ENCODE data around the gene TTC21A. TPM values are rescaled to one million over a fixed set of nuclear protein-coding genes. Genes with fewer than 3 reads are reported as not detected.

Gene TTC21A
- total and polyA plus RNA-seq, 10 of the 15 experiments (the other 5 are each of a cell fraction or from before 2014, with no cell fraction given): 0.62 to 3.2 (median 1.2) TPM

DNA sequence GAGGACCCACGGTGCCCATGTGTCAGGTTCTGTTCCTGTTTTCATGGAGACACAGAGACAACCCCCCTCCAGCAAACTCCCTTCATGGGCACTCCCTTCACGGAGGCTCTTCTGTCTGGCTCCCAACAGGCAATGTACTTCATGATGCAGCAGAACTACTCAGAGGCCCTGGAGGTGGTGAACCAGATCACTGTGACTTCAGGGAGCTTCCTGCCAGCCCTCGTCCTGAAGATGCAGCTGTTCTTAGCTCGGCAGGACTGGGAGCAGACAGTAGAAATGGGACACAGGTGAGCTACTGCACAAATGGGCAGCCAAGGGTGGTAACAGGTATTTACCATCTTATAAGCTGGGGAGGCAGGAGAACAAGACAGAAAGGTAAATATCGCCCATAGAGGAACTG lies 7.0 kb downstream of the TTC21A start (continued):
- TF ChIP-seq, protein P1, sequence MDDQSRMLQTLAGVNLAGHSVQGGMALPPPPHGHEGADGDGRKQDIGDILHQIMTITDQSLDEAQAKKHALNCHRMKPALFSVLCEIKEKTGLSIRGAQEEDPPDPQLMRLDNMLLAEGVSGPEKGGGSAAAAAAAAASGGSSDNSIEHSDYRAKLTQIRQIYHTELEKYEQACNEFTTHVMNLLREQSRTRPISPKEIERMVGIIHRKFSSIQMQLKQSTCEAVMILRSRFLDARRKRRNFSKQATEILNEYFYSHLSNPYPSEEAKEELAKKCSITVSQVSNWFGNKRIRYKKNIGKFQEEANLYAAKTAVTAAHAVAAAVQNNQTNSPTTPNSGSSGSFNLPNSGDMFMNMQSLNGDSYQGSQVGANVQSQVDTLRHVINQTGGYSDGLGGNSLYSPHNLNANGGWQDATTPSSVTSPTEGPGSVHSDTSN (IDR thresholded peaks at IDR 0.05; ENCODE audit: insufficient replicate concordance, low read depth, low read length): no peak
- TF ChIP-seq CHD4 (IDR thresholded peaks at IDR 0.05): no peak
- TF ChIP-seq, protein P2, sequence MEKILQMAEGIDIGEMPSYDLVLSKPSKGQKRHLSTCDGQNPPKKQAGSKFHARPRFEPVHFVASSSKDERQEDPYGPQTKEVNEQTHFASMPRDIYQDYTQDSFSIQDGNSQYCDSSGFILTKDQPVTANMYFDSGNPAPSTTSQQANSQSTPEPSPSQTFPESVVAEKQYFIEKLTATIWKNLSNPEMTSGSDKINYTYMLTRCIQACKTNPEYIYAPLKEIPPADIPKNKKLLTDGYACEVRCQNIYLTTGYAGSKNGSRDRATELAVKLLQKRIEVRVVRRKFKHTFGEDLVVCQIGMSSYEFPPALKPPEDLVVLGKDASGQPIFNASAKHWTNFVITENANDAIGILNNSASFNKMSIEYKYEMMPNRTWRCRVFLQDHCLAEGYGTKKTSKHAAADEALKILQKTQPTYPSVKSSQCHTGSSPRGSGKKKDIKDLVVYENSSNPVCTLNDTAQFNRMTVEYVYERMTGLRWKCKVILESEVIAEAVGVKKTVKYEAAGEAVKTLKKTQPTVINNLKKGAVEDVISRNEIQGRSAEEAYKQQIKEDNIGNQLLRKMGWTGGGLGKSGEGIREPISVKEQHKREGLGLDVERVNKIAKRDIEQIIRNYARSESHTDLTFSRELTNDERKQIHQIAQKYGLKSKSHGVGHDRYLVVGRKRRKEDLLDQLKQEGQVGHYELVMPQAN (conservative IDR thresholded peaks at IDR 0.05): no peak
- TF ChIP-seq, protein P3, sequence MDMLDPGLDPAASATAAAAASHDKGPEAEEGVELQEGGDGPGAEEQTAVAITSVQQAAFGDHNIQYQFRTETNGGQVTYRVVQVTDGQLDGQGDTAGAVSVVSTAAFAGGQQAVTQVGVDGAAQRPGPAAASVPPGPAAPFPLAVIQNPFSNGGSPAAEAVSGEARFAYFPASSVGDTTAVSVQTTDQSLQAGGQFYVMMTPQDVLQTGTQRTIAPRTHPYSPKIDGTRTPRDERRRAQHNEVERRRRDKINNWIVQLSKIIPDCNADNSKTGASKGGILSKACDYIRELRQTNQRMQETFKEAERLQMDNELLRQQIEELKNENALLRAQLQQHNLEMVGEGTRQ (IDR thresholded peaks at IDR 0.05; ENCODE audit: borderline replicate concordance, low read depth, low read length): no peak

DNA sequence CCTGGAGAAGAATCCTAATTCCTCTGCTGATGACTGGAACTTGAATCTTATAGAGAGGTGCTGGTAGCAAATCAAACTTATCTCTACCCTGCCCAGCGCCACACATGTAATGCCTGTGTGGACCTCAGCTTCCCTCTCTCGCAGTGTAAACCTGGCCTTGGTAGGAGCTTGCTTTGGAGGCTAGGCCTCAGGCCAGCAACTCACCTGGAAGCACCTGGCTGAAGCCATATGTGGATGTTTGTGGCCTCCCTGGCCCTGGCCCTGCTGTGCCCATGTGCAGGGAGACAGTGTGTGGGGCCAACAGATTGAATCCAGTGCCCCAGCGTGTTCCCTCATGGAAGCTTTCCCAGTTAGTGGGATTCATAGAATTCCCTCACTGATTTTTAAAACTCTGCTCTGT lies 8.4 kb downstream of the TTC21A start:
- Histone ChIP-seq H3K27ac (ENCODE audit: control insufficient read depth, insufficient read depth) (no peak overlapping the region), H3K4me3 (no peak overlapping the region), H3K36me3 (ENCODE audit: control insufficient read depth in 2 of 2, insufficient read depth in 2 of 2, low read length in 1 of 2) (no peaks in the 10 kb centered on the region; a peak in 1 of 4 replicates), H3K4me1 (ENCODE audit: control insufficient read depth, insufficient read depth, low read length) (peaks cover 6% of the 10 kb centered on the region), H3K9ac (ENCODE audit: control insufficient read depth, insufficient read depth, low read length) (no peak overlapping the region), H4K20me1 (ENCODE audit: control insufficient read depth, insufficient read depth) (no peaks in the 10 kb centered on the region), H3K9me3 (replicated peaks; ENCODE audit: control insufficient read depth, insufficient read depth, low read length) (no peaks in the 10 kb centered on the region), H3K27me3 (replicated peaks in 1 of 2; ENCODE audit: control insufficient read depth in 2 of 2, insufficient read depth in 2 of 2, low read length in 1 of 2) (no peaks in the 10 kb centered on the region), H2AFZ (ENCODE audit: control insufficient read depth, low read depth, low read length) (no peak overlapping the region), H3K4me2 (ENCODE audit: control insufficient read depth, insufficient read depth) (no peak overlapping the region), H3K79me2 (ENCODE audit: control insufficient read depth, insufficient read depth, low read length) (no peaks in the 10 kb centered on the region)
- in situ Hi-C loops (cut with MboI): no loop called here
- no peak for ATAC-seq
- BruUV-seq (replicated peaks): no TSS peak
- RAD21 ChIA-PET (ENCODE audit: unreplicated experiment): no interaction called here
- intact Hi-C loops (cut with micrococcal nuclease; ENCODE audit: unreplicated experiment): no loop called here
- SMC1A ChIA-PET (ENCODE audit: uncharacterized antibody, unreplicated experiment): interaction anchor here (0.8 to 1.2 kb wide), 4 partner anchors 9 to 172 kb away, joined by 3 to 7 read pairs (median 4); no protein-coding TSS in a partner anchor
- CTCF ChIA-PET: interaction anchor here (1.0 to 1.4 kb wide), 3 partner anchors 11 to 172 kb away, joined by 3 to 6 read pairs (median 3); no protein-coding TSS in a partner anchor
- DNase-seq (ENCODE audit: low read depth, low spot score): no peak
- WGBS (ENCODE audit: insufficient coverage, insufficient replicate concordance, low lambda C conversion rate, missing lambda C conversion rate): 98% methylated on average over 3 of the region's 3 CpGs
- no peak for FAIRE-seq
- POLR2A ChIA-PET: no interaction called here
- TF ChIP-seq, protein P4, sequence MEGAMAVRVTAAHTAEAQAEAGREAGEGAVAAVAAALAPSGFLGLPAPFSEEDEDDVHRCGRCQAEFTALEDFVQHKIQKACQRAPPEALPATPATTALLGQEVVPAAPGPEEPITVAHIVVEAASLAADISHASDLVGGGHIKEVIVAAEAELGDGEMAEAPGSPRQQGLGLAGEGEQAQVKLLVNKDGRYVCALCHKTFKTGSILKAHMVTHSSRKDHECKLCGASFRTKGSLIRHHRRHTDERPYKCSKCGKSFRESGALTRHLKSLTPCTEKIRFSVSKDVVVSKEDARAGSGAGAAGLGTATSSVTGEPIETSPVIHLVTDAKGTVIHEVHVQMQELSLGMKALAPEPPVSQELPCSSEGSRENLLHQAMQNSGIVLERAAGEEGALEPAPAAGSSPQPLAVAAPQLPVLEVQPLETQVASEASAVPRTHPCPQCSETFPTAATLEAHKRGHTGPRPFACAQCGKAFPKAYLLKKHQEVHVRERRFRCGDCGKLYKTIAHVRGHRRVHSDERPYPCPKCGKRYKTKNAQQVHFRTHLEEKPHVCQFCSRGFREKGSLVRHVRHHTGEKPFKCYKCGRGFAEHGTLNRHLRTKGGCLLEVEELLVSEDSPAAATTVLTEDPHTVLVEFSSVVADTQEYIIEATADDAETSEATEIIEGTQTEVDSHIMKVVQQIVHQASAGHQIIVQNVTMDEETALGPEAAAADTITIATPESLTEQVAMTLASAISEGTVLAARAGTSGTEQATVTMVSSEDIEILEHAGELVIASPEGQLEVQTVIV (IDR thresholded peaks at IDR 0.05; ENCODE audit: borderline replicate concordance, partially characterized antibody): no peak
- TF ChIP-seq, protein P5, sequence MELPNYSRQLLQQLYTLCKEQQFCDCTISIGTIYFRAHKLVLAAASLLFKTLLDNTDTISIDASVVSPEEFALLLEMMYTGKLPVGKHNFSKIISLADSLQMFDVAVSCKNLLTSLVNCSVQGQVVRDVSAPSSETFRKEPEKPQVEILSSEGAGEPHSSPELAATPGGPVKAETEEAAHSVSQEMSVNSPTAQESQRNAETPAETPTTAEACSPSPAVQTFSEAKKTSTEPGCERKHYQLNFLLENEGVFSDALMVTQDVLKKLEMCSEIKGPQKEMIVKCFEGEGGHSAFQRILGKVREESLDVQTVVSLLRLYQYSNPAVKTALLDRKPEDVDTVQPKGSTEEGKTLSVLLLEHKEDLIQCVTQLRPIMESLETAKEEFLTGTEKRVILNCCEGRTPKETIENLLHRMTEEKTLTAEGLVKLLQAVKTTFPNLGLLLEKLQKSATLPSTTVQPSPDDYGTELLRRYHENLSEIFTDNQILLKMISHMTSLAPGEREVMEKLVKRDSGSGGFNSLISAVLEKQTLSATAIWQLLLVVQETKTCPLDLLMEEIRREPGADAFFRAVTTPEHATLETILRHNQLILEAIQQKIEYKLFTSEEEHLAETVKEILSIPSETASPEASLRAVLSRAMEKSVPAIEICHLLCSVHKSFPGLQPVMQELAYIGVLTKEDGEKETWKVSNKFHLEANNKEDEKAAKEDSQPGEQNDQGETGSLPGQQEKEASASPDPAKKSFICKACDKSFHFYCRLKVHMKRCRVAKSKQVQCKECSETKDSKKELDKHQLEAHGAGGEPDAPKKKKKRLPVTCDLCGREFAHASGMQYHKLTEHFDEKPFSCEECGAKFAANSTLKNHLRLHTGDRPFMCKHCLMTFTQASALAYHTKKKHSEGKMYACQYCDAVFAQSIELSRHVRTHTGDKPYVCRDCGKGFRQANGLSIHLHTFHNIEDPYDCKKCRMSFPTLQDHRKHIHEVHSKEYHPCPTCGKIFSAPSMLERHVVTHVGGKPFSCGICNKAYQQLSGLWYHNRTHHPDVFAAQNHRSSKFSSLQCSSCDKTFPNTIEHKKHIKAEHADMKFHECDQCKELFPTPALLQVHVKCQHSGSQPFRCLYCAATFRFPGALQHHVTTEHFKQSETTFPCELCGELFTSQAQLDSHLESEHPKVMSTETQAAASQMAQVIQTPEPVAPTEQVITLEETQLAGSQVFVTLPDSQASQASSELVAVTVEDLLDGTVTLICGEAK (IDR thresholded peaks at IDR 0.05; ENCODE audit: borderline replicate concordance): no peak
- TF ChIP-seq JUND (IDR thresholded peaks at IDR 0.05; ENCODE audit: low read depth, low read length) (no peak), KDM1A (IDR thresholded peaks at IDR 0.05; ENCODE audit: borderline replicate concordance) (no peak)
- TF ChIP-seq, protein P6, sequence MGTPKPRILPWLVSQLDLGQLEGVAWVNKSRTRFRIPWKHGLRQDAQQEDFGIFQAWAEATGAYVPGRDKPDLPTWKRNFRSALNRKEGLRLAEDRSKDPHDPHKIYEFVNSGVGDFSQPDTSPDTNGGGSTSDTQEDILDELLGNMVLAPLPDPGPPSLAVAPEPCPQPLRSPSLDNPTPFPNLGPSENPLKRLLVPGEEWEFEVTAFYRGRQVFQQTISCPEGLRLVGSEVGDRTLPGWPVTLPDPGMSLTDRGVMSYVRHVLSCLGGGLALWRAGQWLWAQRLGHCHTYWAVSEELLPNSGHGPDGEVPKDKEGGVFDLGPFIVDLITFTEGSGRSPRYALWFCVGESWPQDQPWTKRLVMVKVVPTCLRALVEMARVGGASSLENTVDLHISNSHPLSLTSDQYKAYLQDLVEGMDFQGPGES (IDR thresholded peaks at IDR 0.05): no peak
